K562 (cell line): ENCODE data around the gene GLRX2. TPM values are rescaled to one million over a fixed set of nuclear protein-coding genes. Genes with fewer than 3 reads are reported as not detected.

Experiments
- DACH1 ChIP-seq: fragments of 450-650 bp; IDR thresholded peaks from 2 replicates; pipeline ENCODE4 v1.6.1; 2018; ENCODE audit not compliant: partially characterized antibody
- DNMT1 ChIP-seq: fragments of 450-650 bp; IDR thresholded peaks from 2 replicates; pipeline ENCODE4 v1.6.1; 2016; ENCODE audit warnings: antibody characterized with exemption, mild to moderate bottlenecking
- ELF2 ChIP-seq: fragments of 250-450 bp; sonication (Bioruptor Pico); IDR thresholded peaks from 2 replicates; pipeline ENCODE4 v1.5.0; 2021; ENCODE audit warnings: mild to moderate bottlenecking
- ESRRA ChIP-seq: fragments of 450-650 bp; IDR thresholded peaks from 2 replicates; pipeline ENCODE4 v1.6.1; 2014; ENCODE audit warnings: low read depth, mild to moderate bottlenecking, moderate library complexity, borderline replicate concordance
- OTX1 ChIP-seq: fragments of 450-650 bp; formaldehyde crosslinking; IDR thresholded peaks from 2 replicates; pipeline ENCODE4 v1.4.0; 2022; ENCODE audit warnings: mild to moderate bottlenecking
- SMC3 ChIP-seq: conservative IDR thresholded peaks from 2 replicates; pipeline ENCODE4 v1.6.1; 2011; ENCODE audit warnings: low read depth, low read length, improper control_type of control experiment; ENCODE audit not compliant: insufficient read depth
- U2AF2 ChIP-seq: fragments of 200-400 bp; formaldehyde crosslinking; optimal IDR thresholded peaks from 2 replicates; pipeline ENCODE3; 2017; ENCODE audit warnings: low read depth, mild to moderate bottlenecking, low read length
- ZC3H4 ChIP-seq: sonication (generic); formaldehyde crosslinking; IDR thresholded peaks from 2 replicates; pipeline ENCODE4 v1.9.0; 2021; ENCODE audit warnings: missing genetic modification reagents, borderline replicate concordance
- polyA plus RNA-seq, 8 experiments: library from polyadenylated mRNA; depleted of rRNA in 4 of 8; stranded (reverse) in 5 of 8; unstranded in 3 of 8; fragments of >200 nt; fragmentation: Nextera tagmentation in 2 of 8; fragmentation: Illumina TruSeq in 1 of 8; extraction: Ambion mirVana in 2 of 8; extraction: Trizol in 1 of 8; gene quantifications; 2 replicates each; pipeline versions ENCODE4 v1.2.1 to v1.2.3, GENCODE V29; 2011 to 2014; ENCODE audit warnings: inconsistent platforms in 1 of 8, missing spikeins in 1 of 8
- total RNA-seq, 7 experiments: library from RNA; depleted of rRNA in 6 of 7; stranded (reverse); fragments of >200 nt in 6 of 7; fragmentation: Illumina TruSeq in 2 of 7; extraction: Trizol in 2 of 7; gene quantifications; 2 replicates each; pipeline versions ENCODE4 v1.2.1 to v1.2.3, GENCODE V29; 2011 to 2021; ENCODE audit warnings: low replicate concordance in 1 of 7
- TF ChIP-seq, protein P1 (sequence below): fragments of 450-650 bp; IDR thresholded peaks from 2 replicates; pipeline ENCODE4 v1.6.1; 2016; ENCODE audit warnings: mild to moderate bottlenecking, moderate library complexity
- TF ChIP-seq, protein P2 (sequence below): sonication (generic); formaldehyde crosslinking; IDR thresholded peaks from 2 replicates; pipeline ENCODE4 v1.8.0; 2023; ENCODE audit warnings: missing genetic modification reagents, mild to moderate bottlenecking, borderline replicate concordance

The GLRX2 gene
- total and polyA plus RNA-seq, 9 of the 15 experiments (the other 6 are each of a cell fraction or from before 2014, with no cell fraction given): 13.3 to 82.6 (median 55.1) TPM

- TF ChIP-seq ESRRA (0 out of 2 replicates have a peak, but pooled peaks have one; percentile 13), DACH1 (peak; percentile 6), ZC3H4 (no peak), U2AF2 (no peak), OTX1 (no peak), DNMT1 (no peak), SMC3 (no peak), ELF2 (CRISPR knock-in tag) (peak; percentile 77; the same call in 1 of the 2 replicates)
- TF ChIP-seq, protein P1, sequence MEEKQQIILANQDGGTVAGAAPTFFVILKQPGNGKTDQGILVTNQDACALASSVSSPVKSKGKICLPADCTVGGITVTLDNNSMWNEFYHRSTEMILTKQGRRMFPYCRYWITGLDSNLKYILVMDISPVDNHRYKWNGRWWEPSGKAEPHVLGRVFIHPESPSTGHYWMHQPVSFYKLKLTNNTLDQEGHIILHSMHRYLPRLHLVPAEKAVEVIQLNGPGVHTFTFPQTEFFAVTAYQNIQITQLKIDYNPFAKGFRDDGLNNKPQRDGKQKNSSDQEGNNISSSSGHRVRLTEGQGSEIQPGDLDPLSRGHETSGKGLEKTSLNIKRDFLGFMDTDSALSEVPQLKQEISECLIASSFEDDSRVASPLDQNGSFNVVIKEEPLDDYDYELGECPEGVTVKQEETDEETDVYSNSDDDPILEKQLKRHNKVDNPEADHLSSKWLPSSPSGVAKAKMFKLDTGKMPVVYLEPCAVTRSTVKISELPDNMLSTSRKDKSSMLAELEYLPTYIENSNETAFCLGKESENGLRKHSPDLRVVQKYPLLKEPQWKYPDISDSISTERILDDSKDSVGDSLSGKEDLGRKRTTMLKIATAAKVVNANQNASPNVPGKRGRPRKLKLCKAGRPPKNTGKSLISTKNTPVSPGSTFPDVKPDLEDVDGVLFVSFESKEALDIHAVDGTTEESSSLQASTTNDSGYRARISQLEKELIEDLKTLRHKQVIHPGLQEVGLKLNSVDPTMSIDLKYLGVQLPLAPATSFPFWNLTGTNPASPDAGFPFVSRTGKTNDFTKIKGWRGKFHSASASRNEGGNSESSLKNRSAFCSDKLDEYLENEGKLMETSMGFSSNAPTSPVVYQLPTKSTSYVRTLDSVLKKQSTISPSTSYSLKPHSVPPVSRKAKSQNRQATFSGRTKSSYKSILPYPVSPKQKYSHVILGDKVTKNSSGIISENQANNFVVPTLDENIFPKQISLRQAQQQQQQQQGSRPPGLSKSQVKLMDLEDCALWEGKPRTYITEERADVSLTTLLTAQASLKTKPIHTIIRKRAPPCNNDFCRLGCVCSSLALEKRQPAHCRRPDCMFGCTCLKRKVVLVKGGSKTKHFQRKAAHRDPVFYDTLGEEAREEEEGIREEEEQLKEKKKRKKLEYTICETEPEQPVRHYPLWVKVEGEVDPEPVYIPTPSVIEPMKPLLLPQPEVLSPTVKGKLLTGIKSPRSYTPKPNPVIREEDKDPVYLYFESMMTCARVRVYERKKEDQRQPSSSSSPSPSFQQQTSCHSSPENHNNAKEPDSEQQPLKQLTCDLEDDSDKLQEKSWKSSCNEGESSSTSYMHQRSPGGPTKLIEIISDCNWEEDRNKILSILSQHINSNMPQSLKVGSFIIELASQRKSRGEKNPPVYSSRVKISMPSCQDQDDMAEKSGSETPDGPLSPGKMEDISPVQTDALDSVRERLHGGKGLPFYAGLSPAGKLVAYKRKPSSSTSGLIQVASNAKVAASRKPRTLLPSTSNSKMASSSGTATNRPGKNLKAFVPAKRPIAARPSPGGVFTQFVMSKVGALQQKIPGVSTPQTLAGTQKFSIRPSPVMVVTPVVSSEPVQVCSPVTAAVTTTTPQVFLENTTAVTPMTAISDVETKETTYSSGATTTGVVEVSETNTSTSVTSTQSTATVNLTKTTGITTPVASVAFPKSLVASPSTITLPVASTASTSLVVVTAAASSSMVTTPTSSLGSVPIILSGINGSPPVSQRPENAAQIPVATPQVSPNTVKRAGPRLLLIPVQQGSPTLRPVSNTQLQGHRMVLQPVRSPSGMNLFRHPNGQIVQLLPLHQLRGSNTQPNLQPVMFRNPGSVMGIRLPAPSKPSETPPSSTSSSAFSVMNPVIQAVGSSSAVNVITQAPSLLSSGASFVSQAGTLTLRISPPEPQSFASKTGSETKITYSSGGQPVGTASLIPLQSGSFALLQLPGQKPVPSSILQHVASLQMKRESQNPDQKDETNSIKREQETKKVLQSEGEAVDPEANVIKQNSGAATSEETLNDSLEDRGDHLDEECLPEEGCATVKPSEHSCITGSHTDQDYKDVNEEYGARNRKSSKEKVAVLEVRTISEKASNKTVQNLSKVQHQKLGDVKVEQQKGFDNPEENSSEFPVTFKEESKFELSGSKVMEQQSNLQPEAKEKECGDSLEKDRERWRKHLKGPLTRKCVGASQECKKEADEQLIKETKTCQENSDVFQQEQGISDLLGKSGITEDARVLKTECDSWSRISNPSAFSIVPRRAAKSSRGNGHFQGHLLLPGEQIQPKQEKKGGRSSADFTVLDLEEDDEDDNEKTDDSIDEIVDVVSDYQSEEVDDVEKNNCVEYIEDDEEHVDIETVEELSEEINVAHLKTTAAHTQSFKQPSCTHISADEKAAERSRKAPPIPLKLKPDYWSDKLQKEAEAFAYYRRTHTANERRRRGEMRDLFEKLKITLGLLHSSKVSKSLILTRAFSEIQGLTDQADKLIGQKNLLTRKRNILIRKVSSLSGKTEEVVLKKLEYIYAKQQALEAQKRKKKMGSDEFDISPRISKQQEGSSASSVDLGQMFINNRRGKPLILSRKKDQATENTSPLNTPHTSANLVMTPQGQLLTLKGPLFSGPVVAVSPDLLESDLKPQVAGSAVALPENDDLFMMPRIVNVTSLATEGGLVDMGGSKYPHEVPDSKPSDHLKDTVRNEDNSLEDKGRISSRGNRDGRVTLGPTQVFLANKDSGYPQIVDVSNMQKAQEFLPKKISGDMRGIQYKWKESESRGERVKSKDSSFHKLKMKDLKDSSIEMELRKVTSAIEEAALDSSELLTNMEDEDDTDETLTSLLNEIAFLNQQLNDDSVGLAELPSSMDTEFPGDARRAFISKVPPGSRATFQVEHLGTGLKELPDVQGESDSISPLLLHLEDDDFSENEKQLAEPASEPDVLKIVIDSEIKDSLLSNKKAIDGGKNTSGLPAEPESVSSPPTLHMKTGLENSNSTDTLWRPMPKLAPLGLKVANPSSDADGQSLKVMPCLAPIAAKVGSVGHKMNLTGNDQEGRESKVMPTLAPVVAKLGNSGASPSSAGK: no peak
- TF ChIP-seq, protein P2, sequence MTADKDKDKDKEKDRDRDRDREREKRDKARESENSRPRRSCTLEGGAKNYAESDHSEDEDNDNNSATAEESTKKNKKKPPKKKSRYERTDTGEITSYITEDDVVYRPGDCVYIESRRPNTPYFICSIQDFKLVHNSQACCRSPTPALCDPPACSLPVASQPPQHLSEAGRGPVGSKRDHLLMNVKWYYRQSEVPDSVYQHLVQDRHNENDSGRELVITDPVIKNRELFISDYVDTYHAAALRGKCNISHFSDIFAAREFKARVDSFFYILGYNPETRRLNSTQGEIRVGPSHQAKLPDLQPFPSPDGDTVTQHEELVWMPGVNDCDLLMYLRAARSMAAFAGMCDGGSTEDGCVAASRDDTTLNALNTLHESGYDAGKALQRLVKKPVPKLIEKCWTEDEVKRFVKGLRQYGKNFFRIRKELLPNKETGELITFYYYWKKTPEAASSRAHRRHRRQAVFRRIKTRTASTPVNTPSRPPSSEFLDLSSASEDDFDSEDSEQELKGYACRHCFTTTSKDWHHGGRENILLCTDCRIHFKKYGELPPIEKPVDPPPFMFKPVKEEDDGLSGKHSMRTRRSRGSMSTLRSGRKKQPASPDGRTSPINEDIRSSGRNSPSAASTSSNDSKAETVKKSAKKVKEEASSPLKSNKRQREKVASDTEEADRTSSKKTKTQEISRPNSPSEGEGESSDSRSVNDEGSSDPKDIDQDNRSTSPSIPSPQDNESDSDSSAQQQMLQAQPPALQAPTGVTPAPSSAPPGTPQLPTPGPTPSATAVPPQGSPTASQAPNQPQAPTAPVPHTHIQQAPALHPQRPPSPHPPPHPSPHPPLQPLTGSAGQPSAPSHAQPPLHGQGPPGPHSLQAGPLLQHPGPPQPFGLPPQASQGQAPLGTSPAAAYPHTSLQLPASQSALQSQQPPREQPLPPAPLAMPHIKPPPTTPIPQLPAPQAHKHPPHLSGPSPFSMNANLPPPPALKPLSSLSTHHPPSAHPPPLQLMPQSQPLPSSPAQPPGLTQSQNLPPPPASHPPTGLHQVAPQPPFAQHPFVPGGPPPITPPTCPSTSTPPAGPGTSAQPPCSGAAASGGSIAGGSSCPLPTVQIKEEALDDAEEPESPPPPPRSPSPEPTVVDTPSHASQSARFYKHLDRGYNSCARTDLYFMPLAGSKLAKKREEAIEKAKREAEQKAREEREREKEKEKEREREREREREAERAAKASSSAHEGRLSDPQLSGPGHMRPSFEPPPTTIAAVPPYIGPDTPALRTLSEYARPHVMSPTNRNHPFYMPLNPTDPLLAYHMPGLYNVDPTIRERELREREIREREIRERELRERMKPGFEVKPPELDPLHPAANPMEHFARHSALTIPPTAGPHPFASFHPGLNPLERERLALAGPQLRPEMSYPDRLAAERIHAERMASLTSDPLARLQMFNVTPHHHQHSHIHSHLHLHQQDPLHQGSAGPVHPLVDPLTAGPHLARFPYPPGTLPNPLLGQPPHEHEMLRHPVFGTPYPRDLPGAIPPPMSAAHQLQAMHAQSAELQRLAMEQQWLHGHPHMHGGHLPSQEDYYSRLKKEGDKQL: no peak
- TF ChIP-seq, all 486 proteins: peak for 35
These were observed 710 bp downstream of the GLRX2 start (continued) for GRCh38 chr1:193104502-193104906.
